Right lobe of liver (tissue), 6 donors: ENCODE results near the gene C17orf113. TPM values are rescaled to one million over a fixed set of nuclear protein-coding genes. Genes with fewer than 3 reads are reported as not detected.

Experiments
- ATAC-seq, 4 donors: fragments of 200-7000 bp; cut with Tn5 transposase; one replicate each; pipeline ENCODE4 v1.9.1; 2020; ENCODE audit warnings: mild to moderate bottlenecking in 4 of 4, moderate library complexity in 4 of 4
- DNase-seq, 3 donors: peaks; one replicate each; pipeline ENCODE4 v3.0.0-alpha.2; 2020
- H3K27ac ChIP-seq, 3 donors: fragments of 200-600 bp; one replicate each; pipeline ENCODE4 v1.8.0; 2022
- H3K27me3 ChIP-seq, 2 donors: fragments of 200-600 bp; one replicate each; pipeline ENCODE4 v1.8.0; 2022
- H3K36me3 ChIP-seq, 4 donors: fragments of 200-600 bp; sonication (generic) in 1 of 4; one replicate each; pipeline versions ENCODE4 v1.5.1 to v1.8.0; 2017 to 2022; ENCODE audit warnings: control low read depth in 1 of 4
- H3K4me1 ChIP-seq, 4 donors: fragments of 200-600 bp; sonication (generic) in 1 of 4; one replicate each; pipeline versions ENCODE4 v1.5.1 to v1.8.0; 2017 to 2022; ENCODE audit warnings: control low read depth in 1 of 4
- H3K4me3 ChIP-seq, 3 donors: fragments of 200-600 bp; one replicate each; pipeline ENCODE4 v1.8.0; 2022
- H3K9me3 ChIP-seq, 4 donors: fragments of 200-600 bp; sonication (generic) in 1 of 4; one replicate each; pipeline versions ENCODE4 v1.5.1 to v1.8.0; 2017 to 2022; ENCODE audit warnings: control low read depth in 1 of 4
- POLR2A ChIP-seq: fragments of 450-650 bp; IDR thresholded peaks from one replicate; pipeline ENCODE4 v1.6.1; 2017; ENCODE audit warnings: antibody characterized with exemption, mild to moderate bottlenecking
- WGBS: methylation state at CpG from one replicate; pipeline ENCODE4 v1.1.6; 2018; ENCODE audit warnings: low coverage, low lambda C conversion rate; ENCODE audit not compliant: insufficient coverage; ENCODE audit errors: missing lambda C conversion rate; 5-methylcytosine and 5-hydroxymethylcytosine counted together
- intact Hi-C, 2 donors: fragments of 100-400 bp; cut with DNase I; formaldehyde crosslinking; loops; one replicate each; pipeline versions ENCODE4 v1.11.2 to v1.14.1; 2022
- total RNA-seq, 6 experiments: library from RNA; depleted of rRNA in 2 of 6; stranded (reverse); fragments of >200 nt in 2 of 6; fragmentation: NEBNext Ultra II Directional in 3 of 6; extraction: Animal tissue kit (Norgen Biotek cat#: 25700) in 3 of 6; gene quantifications; one replicate each; pipeline versions ENCODE4 v1.1.0 to v1.2.4, GENCODE V29; 2016 to 2023
- TF ChIP-seq, protein P1 (sequence below), 4 donors: fragments of 200-600 bp in 3 of 4; fragments of 450-650 bp in 1 of 4; IDR thresholded peaks; one replicate each; pipeline versions ENCODE4 v1.5.1 to v1.8.0; 2016 to 2022; ENCODE audit warnings: antibody characterized with exemption in 4 of 4, mild to moderate bottlenecking in 2 of 4
- donor health status: DM: no; HTN: yes; CAD: no.
- donor health status: DM: no; HTN: no; CAD: no.
- donor health status: DM: no; HTN: no; CAD: no.
- donor health status: DM: no; HTN: yes; CAD: no.
- donor health status: DM: no; HTN: yes; CAD: no.

C17orf113 gene
- total RNA-seq, 6 experiments from 2014 or later = 0.06 to 0.42 (median 0.12) TPM

- 31% methylated on average over 3 of the region's 6 CpGs for whole genome bisulfite sequencing
- H3K4me3 ChIP-seq = no peak overlapping the region
- no peaks in the 10 kb centered on the region for H3K9me3 ChIP-seq
- no peak for TF ChIP-seq POLR2A
- TF ChIP-seq, protein P1, sequence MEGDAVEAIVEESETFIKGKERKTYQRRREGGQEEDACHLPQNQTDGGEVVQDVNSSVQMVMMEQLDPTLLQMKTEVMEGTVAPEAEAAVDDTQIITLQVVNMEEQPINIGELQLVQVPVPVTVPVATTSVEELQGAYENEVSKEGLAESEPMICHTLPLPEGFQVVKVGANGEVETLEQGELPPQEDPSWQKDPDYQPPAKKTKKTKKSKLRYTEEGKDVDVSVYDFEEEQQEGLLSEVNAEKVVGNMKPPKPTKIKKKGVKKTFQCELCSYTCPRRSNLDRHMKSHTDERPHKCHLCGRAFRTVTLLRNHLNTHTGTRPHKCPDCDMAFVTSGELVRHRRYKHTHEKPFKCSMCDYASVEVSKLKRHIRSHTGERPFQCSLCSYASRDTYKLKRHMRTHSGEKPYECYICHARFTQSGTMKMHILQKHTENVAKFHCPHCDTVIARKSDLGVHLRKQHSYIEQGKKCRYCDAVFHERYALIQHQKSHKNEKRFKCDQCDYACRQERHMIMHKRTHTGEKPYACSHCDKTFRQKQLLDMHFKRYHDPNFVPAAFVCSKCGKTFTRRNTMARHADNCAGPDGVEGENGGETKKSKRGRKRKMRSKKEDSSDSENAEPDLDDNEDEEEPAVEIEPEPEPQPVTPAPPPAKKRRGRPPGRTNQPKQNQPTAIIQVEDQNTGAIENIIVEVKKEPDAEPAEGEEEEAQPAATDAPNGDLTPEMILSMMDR (IDR thresholded peaks at IDR 0.05) = no peak
- H3K4me1 ChIP-seq = peaks cover 0 to 7% (median 0%) of the 10 kb centered on the region in 4 donors
- intact Hi-C loops = no loop called here
- no peak for ATAC-seq
- H3K27me3 ChIP-seq = no peaks in the 10 kb centered on the region
- no peak for DNase-seq
- no peak overlapping the region for H3K27ac ChIP-seq
- no peaks in the 10 kb centered on the region for H3K36me3 ChIP-seq
Measured at GRCh38 chr17:42034059-42034458, 16.3 kb downstream of the C17orf113 start.

- no peaks in the 10 kb centered on the region for H3K9me3 ChIP-seq
- 40% methylated on average over 3 of the region's 6 CpGs for WGBS
- no peak overlapping the region for H3K4me3 ChIP-seq
- H3K27me3 ChIP-seq = no peaks in the 10 kb centered on the region
- no peak for DNase-seq
- peaks cover 0 to 7% (median 0%) of the 10 kb centered on the region in 4 donors for H3K4me1 ChIP-seq
- TF ChIP-seq POLR2A = no peak
- TF ChIP-seq, protein P1 (IDR thresholded peaks at IDR 0.05) = no peak
- peak; percentile 54 to 88 (median 64) for ATAC-seq
- no peak overlapping the region for H3K27ac ChIP-seq
- intact Hi-C loops = no loop called here
- H3K36me3 ChIP-seq = no peaks in the 10 kb centered on the region
Measured at GRCh38 chr17:42031584-42031983, 18.8 kb downstream of the C17orf113 start.

DNA sequence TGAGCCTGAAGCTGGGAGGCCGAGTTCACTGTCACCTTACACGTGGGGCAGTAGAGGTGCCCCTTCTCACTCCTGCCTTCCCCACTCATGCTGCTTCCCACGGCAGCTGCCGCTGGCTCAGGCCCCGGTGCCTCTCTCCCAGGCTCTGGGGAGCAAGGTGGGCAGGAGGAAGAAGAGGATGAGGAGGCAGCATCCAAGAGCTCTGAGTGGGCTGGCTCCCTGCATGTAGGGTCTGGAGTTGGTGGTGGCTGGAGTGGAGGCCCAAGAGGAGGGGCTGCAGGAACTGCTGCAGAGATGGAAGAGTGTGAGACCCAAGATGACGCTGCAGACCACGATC lies 21.6 kb downstream of the C17orf113 start:
- H3K27me3 ChIP-seq = no peaks in the 10 kb centered on the region
- intact Hi-C loops = loop anchor here (5.0 to 10.0 kb wide), 2 partner anchors 64 to 89 kb away; partner anchors contain the start of gene CNP (in 2 of the 2)
- no CpG with 5 or more reads among the region's 7 CpGs for WGBS

DNA sequence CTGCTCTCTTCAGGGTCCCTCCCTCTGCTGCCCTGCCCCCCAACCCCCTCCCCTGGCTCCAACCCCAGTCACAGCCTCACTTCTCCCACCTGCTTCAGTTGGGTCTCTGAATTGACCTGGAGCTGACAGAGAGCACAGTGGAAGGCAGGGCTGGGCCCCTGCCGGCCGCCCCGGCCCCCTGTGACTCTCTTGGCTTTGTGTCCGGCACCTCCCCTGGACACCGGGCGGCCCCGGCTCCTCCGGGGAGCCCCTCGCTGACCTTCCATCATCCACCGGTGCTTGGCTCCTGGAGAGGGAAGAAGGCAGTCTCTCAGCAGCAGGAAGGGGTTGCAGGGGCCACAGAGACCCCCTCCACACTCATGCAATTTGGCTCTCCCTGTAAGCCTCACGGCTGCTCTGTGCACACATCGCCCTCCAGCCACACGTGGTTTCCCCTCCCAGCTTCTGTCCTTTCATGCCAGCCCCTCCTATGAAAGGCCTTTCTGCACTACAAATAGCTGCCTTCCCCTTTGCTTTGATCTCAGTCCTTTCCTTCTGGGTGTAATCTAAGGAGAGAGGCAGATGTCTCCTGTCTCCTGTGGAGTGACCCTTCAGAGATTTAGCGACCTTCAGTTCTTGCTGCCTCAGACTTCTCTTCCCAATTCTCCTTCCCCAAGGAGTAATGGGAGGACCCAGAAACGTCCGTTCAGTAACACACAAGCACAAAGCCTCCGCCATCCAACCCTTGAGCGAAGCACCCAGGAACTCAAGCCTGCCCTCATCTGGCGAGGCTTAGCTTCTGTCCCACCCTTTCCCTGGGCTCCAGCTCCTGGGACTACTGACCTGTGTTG lies 22.2 kb downstream of the C17orf113 start:
- H3K36me3 ChIP-seq = no peaks in the 10 kb centered on the region
- H3K4me3 ChIP-seq = no peak overlapping the region
- ATAC-seq (peak; percentile 20 to 48 (median 45)), DNase-seq (peak in 1 of 3 donors; percentile 53)
- no peak overlapping the region for H3K27ac ChIP-seq
- peaks cover 3 to 29% (median 14%) of the 10 kb centered on the region in 4 donors for H3K4me1 ChIP-seq
- H3K27me3 ChIP-seq = no peaks in the 10 kb centered on the region
- intact Hi-C loops = loop anchor here (5.0 to 10.0 kb wide), 2 partner anchors 63 to 89 kb away; partner anchors contain the start of gene CNP (in 2 of the 2)
- no peaks in the 10 kb centered on the region for H3K9me3 ChIP-seq
- WGBS = 59% methylated on average over 11 of the region's 19 CpGs
- TF ChIP-seq POLR2A = no peak
- TF ChIP-seq, protein P1 (IDR thresholded peaks at IDR 0.05) = peak; percentile 23 to 47 (median 38)

More for the DNA sequence above, 21.6 kb downstream of the C17orf113 start:
- H3K36me3 ChIP-seq = no peaks in the 10 kb centered on the region
- H3K27ac ChIP-seq = no peak overlapping the region
- H3K4me1 ChIP-seq = peaks cover 3 to 23% (median 11%) of the 10 kb centered on the region in 4 donors
- DNase-seq = no peak
- TF ChIP-seq, protein P1 (IDR thresholded peaks at IDR 0.05) = no peak
- TF ChIP-seq POLR2A = no peak
- no peaks in the 10 kb centered on the region for H3K9me3 ChIP-seq
- H3K4me3 ChIP-seq = no peak overlapping the region
- no peak for ATAC-seq
